Measurements from ENCODE around the gene FAM210A. TPM values are rescaled to one million over a fixed set of nuclear protein-coding genes. Genes with fewer than 3 reads are reported as not detected.

Gene FAM210A
- polyA plus RNA-seq, 1 experiment = 9.9 TPM

- Histone ChIP-seq H3K4me3 (ENCODE audit: low read depth, low read length) (no peak overlapping the region), H3K36me3 (ENCODE audit: control insufficient read depth, insufficient read depth, low read length) (no peaks in the 10 kb centered on the region), H3K27me3 (ENCODE audit: control insufficient read depth, insufficient read depth, low read length) (peaks cover 2% of the 10 kb centered on the region; the same call in 1 of the 2 replicates)
- POLR2A ChIA-PET = no interaction called here
- DNase-seq (ENCODE audit: low read depth) = no peak
- no peak for TF ChIP-seq CTCF (IDR thresholded peaks at IDR 0.05; ENCODE audit: insufficient read depth, low read depth, low read length)
- CTCF ChIA-PET = no interaction called here
Measured at GRCh38 chr18:13618760-13619438, 107.5 kb downstream of the FAM210A start.

GRCh38 chr18:13617826-13618515, 108.4 kb downstream of the FAM210A start:
- no peaks in the 10 kb centered on the region for H3K36me3 ChIP-seq (ENCODE audit: control insufficient read depth, insufficient read depth, low read length)
- no peak for TF ChIP-seq CTCF (IDR thresholded peaks at IDR 0.05; ENCODE audit: insufficient read depth, low read depth, low read length)
- H3K4me3 ChIP-seq (ENCODE audit: low read depth, low read length) = no peak overlapping the region
- H3K27me3 ChIP-seq (ENCODE audit: control insufficient read depth, insufficient read depth, low read length) = peaks cover 2% of the 10 kb centered on the region; the same call in 1 of the 2 replicates
- ChIA-PET POLR2A (no interaction called here), CTCF (no interaction called here)
- no peak for DNase-seq (ENCODE audit: low read depth)

DNA sequence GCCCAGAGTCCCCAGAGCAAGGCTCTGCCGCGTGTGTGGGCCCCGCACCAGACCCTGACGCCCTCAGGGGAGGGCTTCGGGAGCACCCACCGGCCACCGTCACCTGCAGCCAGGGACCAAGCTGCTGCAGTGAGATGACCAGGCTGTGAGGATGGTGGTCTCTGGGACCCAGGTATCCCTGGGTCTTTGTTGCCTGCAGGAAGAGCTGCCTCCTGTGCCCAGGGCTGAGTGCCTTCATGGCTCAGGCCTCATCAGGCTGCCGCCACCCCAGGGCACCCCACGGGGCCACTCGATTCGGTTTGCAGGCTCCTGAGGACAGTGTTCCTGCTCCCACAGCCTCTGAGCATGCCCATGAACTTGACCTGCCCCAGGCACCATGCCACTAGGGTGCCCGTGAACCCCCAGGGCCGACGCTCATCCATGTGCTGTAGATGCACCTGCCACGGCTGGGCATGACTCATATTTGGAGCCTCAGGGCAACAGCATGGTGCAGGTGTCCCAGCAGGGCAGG, 109.8 kb downstream of the FAM210A start:
- TF ChIP-seq CTCF (IDR thresholded peaks at IDR 0.05; ENCODE audit: insufficient read depth, low read depth, low read length) = no peak
- no peaks in the 10 kb centered on the region for H3K36me3 ChIP-seq (ENCODE audit: control insufficient read depth, insufficient read depth, low read length)
- POLR2A ChIA-PET = no interaction called here

DNA sequence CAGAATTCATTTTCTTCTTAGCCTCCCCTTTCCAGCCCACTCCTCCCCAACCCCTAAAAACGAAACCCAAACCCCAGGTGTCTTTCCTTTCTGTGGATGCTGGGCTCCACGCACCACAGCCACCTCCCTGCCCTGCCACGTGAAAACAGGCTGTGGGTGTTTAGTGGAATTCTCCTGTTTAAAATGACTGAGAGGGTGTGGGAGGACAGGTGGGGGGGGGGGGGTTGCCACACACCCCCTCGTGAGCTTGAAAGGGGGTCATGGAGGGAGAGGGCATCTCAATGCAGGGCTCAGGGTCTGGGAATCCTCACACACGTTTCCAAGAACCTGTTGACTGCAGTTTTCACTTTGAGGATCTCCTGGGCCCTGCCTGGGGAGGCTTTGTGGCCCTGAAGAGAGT, 110.3 kb downstream of the FAM210A start:
- ChIA-PET CTCF (interaction anchor here (1.1 kb wide), 1 partner anchor 10 kb away, joined by 3 read pairs; no protein-coding TSS in a partner anchor), POLR2A (no interaction called here)
- DNase-seq (ENCODE audit: low read depth) = no peak
- no peak for TF ChIP-seq CTCF (IDR thresholded peaks at IDR 0.05; ENCODE audit: insufficient read depth, low read depth, low read length)
- peaks cover 11% of the 10 kb centered on the region for H3K27me3 ChIP-seq (ENCODE audit: control insufficient read depth, insufficient read depth, low read length)
- no peak overlapping the region for H3K4me3 ChIP-seq (ENCODE audit: low read depth, low read length)
- H3K36me3 ChIP-seq (ENCODE audit: control insufficient read depth, insufficient read depth, low read length) = no peaks in the 10 kb centered on the region

More for the DNA sequence above, 109.8 kb downstream of the FAM210A start:
- no peak for DNase-seq (ENCODE audit: low read depth)
- H3K4me3 ChIP-seq (ENCODE audit: low read depth, low read length) = no peak overlapping the region
- CTCF ChIA-PET = interaction anchor here (1.1 kb wide), 1 partner anchor 10 kb away, joined by 3 read pairs; no protein-coding TSS in a partner anchor
- peaks cover 10% of the 10 kb centered on the region for H3K27me3 ChIP-seq (ENCODE audit: control insufficient read depth, insufficient read depth, low read length)

GRCh38 chr18:13615432-13615861, 110.9 kb downstream of the FAM210A start:
- peaks cover 11% of the 10 kb centered on the region for H3K27me3 ChIP-seq (ENCODE audit: control insufficient read depth, insufficient read depth, low read length)

More at GRCh38 chr18:13615432-13615861, 110.9 kb downstream of the FAM210A start:
- H3K36me3 ChIP-seq (ENCODE audit: control insufficient read depth, insufficient read depth, low read length) = no peaks in the 10 kb centered on the region
- no peak overlapping the region for H3K4me3 ChIP-seq (ENCODE audit: low read depth, low read length)
- DNase-seq (ENCODE audit: low read depth) = no peak
- no peak for TF ChIP-seq CTCF (IDR thresholded peaks at IDR 0.05; ENCODE audit: insufficient read depth, low read depth, low read length)
- ChIA-PET POLR2A (no interaction called here), CTCF (no interaction called here)

Data from BJ (cell line).